GM23338 (cell line): ENCODE results near the gene GSC2. TPM values are rescaled to one million over a fixed set of nuclear protein-coding genes. Genes with fewer than 3 reads are reported as not detected.

Source experiments
- ATAC-seq: fragments of 200-7000 bp; cut with Tn5 transposase; 3 replicates; pipeline ENCODE4 v1.9.1; 2020
- DNase-seq: peaks from one replicate; pipeline ENCODE4 v3.0.0-alpha.2; 2015; ENCODE audit warnings: low spot score
- H2AFZ ChIP-seq: fragments of 200-600 bp; sonication (generic); 2 replicates; pipeline ENCODE4 v1.8.0; 2016; ENCODE audit warnings: antibody characterized with exemption, mild to moderate bottlenecking, moderate library complexity
- H3F3A ChIP-seq: fragments of 200-600 bp; sonication (generic); replicated peaks from 2 replicates; pipeline ENCODE4 v1.8.0; 2017; ENCODE audit warnings: antibody characterized with exemption, mixed run types, low read depth
- H3K27ac ChIP-seq: fragments of 200-600 bp; sonication (generic); 2 replicates; pipeline ENCODE4 v1.6.1; 2016; ENCODE audit warnings: low read depth
- H3K27me3 ChIP-seq: fragments of 200-600 bp; sonication (generic); 2 replicates; pipeline ENCODE4 v1.8.0; 2016; ENCODE audit warnings: mild to moderate bottlenecking, mixed run types, moderate library complexity; ENCODE audit not compliant: insufficient read depth
- H3K36me3 ChIP-seq: fragments of 200-600 bp; sonication (generic); 2 replicates; pipeline ENCODE4 v1.8.0; 2016; ENCODE audit warnings: mild to moderate bottlenecking; ENCODE audit not compliant: insufficient read depth
- H3K4me1 ChIP-seq: fragments of 200-600 bp; sonication (generic); 2 replicates; pipeline ENCODE4 v1.8.0; 2016; ENCODE audit warnings: mild to moderate bottlenecking, moderate library complexity; ENCODE audit not compliant: insufficient read depth
- H3K4me2 ChIP-seq: fragments of 200-600 bp; sonication (generic); 2 replicates; pipeline ENCODE4 v1.7.1; 2017; ENCODE audit warnings: mixed run types
- H3K4me3 ChIP-seq: fragments of 200-600 bp; sonication (generic); 2 replicates; pipeline ENCODE4 v1.6.1; 2016; ENCODE audit warnings: mixed run types
- H3K79me2 ChIP-seq: fragments of 200-600 bp; sonication (generic); replicated peaks from 2 replicates; pipeline ENCODE4 v1.8.0; 2017; ENCODE audit warnings: mild to moderate bottlenecking; ENCODE audit not compliant: insufficient read depth
- H3K9me2 ChIP-seq: fragments of 200-600 bp; sonication (generic); 2 replicates; pipeline ENCODE4 v1.8.0; 2017; ENCODE audit not compliant: insufficient read depth
- H4K20me1 ChIP-seq: fragments of 200-600 bp; sonication (generic); replicated peaks from 2 replicates; pipeline ENCODE4 v1.8.0; 2017; ENCODE audit warnings: mild to moderate bottlenecking; ENCODE audit not compliant: insufficient read depth
- H3K27ac Mint-ChIP-seq: 2 replicates; pipeline ENCODE4 v1.8.0; 2020; ENCODE audit warnings: inconsistent platforms, mild to moderate bottlenecking, moderate library complexity, mixed read lengths
- H3K27me3 Mint-ChIP-seq: 3 replicates; pipeline ENCODE4 v1.8.0; 2022; ENCODE audit warnings: low read depth, mild to moderate bottlenecking, moderate library complexity, mixed read lengths, inconsistent platforms; ENCODE audit not compliant: insufficient read depth, poor library complexity
- H3K36me3 Mint-ChIP-seq: 3 replicates; pipeline ENCODE4 v1.8.0; 2021; ENCODE audit warnings: low read depth, mild to moderate bottlenecking, inconsistent platforms, moderate library complexity, mixed read lengths
- H3K4me1 Mint-ChIP-seq: 3 replicates; pipeline ENCODE4 v1.8.0; 2020; ENCODE audit warnings: mild to moderate bottlenecking, inconsistent platforms, mixed read lengths
- H3K4me3 Mint-ChIP-seq: 3 replicates; pipeline ENCODE4 v1.8.0; 2021; ENCODE audit warnings: moderate library complexity, mild to moderate bottlenecking, inconsistent platforms, mixed read lengths
- H3K9me3 Mint-ChIP-seq: 3 replicates; pipeline ENCODE4 v1.8.0; 2020; ENCODE audit warnings: moderate library complexity, mild to moderate bottlenecking, inconsistent platforms, mixed read lengths
- CREB1 ChIP-seq: fragments of 250-450 bp; sonication (Bioruptor Pico); IDR thresholded peaks from 2 replicates; pipeline ENCODE4 v1.5.0; 2020; ENCODE audit warnings: low read depth, mild to moderate bottlenecking, moderate library complexity
- ETS1 ChIP-seq: IDR thresholded peaks from 2 replicates; pipeline ENCODE4 v1.6.1; 2016; ENCODE audit warnings: antibody characterized with exemption
- EZH2 ChIP-seq: fragments of 200-600 bp; sonication (generic); IDR thresholded peaks from one replicate; pipeline ENCODE4 v1.8.0; 2017; ENCODE audit warnings: antibody characterized with exemption, mild to moderate bottlenecking, low read depth; ENCODE audit not compliant: unreplicated experiment
- EZH2phosphoT487 ChIP-seq: fragments of 200-600 bp; sonication (generic); IDR thresholded peaks from one replicate; pipeline ENCODE4 v1.8.1; 2018; ENCODE audit warnings: antibody characterized with exemption; ENCODE audit not compliant: unreplicated experiment
- JUNB ChIP-seq: IDR thresholded peaks from one replicate; pipeline ENCODE4 v1.6.1; 2016; ENCODE audit warnings: antibody characterized with exemption; ENCODE audit not compliant: unreplicated experiment
- NANOG ChIP-seq: IDR thresholded peaks from 2 replicates; pipeline ENCODE4 v1.6.1; 2016; ENCODE audit warnings: antibody characterized with exemption, borderline replicate concordance
- POLR2AphosphoS5 ChIP-seq: IDR thresholded peaks from 2 replicates; pipeline ENCODE4 v1.6.1; 2016; ENCODE audit warnings: antibody characterized with exemption, low read depth
- STAT1 ChIP-seq: IDR thresholded peaks from one replicate; pipeline ENCODE4 v1.6.1; 2016; ENCODE audit warnings: antibody characterized with exemption; ENCODE audit not compliant: unreplicated experiment
- ZNF331 ChIP-seq: fragments of 250-450 bp; sonication (Bioruptor Pico); IDR thresholded peaks from 2 replicates; pipeline ENCODE4 v1.5.0; 2020; ENCODE audit warnings: low read depth, mild to moderate bottlenecking, moderate library complexity
- polyA plus RNA-seq: library from polyadenylated mRNA; unstranded; fragments of >200 nt; fragmentation: Nextera tagmentation; extraction: Ambion mirVana; gene quantifications from 2 replicates; pipeline ENCODE4 v1.2.1, GENCODE V29; 2016
- total RNA-seq: library from RNA; depleted of rRNA; stranded (reverse); fragments of >200 nt; shearing (Covaris generic); gene quantifications from 2 replicates; pipeline ENCODE4 v1.2.3, GENCODE V29; 2014
- TF ChIP-seq, protein P1 (sequence below): IDR thresholded peaks from one replicate; pipeline ENCODE4 v1.6.1; 2018; ENCODE audit warnings: antibody characterized with exemption; ENCODE audit not compliant: unreplicated experiment
- TF ChIP-seq, protein P2 (sequence below), 2 experiments: fragments of 200-600 bp in 1 of 2; sonication (generic) in 1 of 2; conservative IDR thresholded peaks; 2 replicates each; pipeline versions ENCODE4 v1.5.1 to v1.6.1; 2016 to 2017; ENCODE audit warnings: antibody characterized with exemption in 2 of 2, low read depth in 2 of 2, mild to moderate bottlenecking in 2 of 2, moderate library complexity in 1 of 2

Gene GSC2
- total and polyA plus RNA-seq, 2 experiments from 2014 or later = not detected

DNA sequence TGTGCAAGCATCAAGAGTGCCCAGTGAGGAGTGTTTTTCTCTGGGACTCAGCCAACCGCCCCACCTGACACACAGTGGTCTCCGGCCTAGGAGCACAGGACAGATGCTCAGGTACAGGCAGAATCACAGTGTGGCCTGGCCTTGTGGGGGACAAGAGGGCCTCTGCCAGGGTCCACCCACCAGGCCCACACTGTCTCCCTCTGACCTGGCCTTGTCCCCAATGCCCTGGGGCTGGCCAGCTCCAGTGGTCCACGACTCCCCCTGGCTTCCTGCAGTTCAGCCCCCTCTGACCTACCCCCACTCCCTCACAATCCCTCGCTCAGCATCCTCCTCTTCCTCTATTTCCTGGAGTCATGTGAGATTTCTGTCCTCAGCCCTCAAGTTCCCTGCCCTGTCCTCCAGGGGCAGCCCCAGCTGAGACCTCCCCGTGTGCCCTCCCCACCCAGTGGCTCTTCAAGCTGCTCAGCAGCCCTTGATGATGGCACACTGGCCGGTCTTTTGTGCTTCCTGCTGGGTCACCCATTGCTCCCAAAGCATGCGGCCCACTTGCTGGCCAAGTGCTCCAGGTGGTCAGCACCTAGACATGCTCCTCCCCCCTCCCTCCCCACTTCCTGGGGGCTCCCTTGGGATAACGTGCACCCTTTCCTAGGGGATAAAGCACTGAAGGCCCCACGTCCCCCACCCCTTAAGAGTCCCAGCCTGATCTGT lies 17.2 kb downstream of the GSC2 start (continued):
- TF ChIP-seq, protein P1, sequence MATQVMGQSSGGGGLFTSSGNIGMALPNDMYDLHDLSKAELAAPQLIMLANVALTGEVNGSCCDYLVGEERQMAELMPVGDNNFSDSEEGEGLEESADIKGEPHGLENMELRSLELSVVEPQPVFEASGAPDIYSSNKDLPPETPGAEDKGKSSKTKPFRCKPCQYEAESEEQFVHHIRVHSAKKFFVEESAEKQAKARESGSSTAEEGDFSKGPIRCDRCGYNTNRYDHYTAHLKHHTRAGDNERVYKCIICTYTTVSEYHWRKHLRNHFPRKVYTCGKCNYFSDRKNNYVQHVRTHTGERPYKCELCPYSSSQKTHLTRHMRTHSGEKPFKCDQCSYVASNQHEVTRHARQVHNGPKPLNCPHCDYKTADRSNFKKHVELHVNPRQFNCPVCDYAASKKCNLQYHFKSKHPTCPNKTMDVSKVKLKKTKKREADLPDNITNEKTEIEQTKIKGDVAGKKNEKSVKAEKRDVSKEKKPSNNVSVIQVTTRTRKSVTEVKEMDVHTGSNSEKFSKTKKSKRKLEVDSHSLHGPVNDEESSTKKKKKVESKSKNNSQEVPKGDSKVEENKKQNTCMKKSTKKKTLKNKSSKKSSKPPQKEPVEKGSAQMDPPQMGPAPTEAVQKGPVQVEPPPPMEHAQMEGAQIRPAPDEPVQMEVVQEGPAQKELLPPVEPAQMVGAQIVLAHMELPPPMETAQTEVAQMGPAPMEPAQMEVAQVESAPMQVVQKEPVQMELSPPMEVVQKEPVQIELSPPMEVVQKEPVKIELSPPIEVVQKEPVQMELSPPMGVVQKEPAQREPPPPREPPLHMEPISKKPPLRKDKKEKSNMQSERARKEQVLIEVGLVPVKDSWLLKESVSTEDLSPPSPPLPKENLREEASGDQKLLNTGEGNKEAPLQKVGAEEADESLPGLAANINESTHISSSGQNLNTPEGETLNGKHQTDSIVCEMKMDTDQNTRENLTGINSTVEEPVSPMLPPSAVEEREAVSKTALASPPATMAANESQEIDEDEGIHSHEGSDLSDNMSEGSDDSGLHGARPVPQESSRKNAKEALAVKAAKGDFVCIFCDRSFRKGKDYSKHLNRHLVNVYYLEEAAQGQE = no peak
- TF ChIP-seq, protein P2, sequence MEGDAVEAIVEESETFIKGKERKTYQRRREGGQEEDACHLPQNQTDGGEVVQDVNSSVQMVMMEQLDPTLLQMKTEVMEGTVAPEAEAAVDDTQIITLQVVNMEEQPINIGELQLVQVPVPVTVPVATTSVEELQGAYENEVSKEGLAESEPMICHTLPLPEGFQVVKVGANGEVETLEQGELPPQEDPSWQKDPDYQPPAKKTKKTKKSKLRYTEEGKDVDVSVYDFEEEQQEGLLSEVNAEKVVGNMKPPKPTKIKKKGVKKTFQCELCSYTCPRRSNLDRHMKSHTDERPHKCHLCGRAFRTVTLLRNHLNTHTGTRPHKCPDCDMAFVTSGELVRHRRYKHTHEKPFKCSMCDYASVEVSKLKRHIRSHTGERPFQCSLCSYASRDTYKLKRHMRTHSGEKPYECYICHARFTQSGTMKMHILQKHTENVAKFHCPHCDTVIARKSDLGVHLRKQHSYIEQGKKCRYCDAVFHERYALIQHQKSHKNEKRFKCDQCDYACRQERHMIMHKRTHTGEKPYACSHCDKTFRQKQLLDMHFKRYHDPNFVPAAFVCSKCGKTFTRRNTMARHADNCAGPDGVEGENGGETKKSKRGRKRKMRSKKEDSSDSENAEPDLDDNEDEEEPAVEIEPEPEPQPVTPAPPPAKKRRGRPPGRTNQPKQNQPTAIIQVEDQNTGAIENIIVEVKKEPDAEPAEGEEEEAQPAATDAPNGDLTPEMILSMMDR (conservative IDR thresholded peaks at IDR 0.05; ENCODE audit: low read depth in 2 of 2) = no peak
- no peak for TF ChIP-seq STAT1
- TF ChIP-seq POLR2AphosphoS5 = no peak
- TF ChIP-seq CREB1 (CRISPR knock-in tag) = no peak
- no peak for TF ChIP-seq ZNF331 (CRISPR knock-in tag)
- no peak for TF ChIP-seq EZH2
- no peak for TF ChIP-seq ETS1
- no peak for TF ChIP-seq EZH2phosphoT487

GRCh38 chr22:19132153-19132552 lies 17.9 kb downstream of the GSC2 start:
- Histone ChIP-seq H4K20me1 (no peaks in the 10 kb centered on the region), H3K79me2 (no peaks in the 10 kb centered on the region), H3F3A (no peaks in the 10 kb centered on the region), H3K4me2 (no peak overlapping the region), H3K4me1 (no peaks in the 10 kb centered on the region), H3K27ac (no peak overlapping the region), H3K27me3 (no peaks in the 10 kb centered on the region), H3K9me2 (no peaks in the 10 kb centered on the region), H2AFZ (no peak overlapping the region), H3K36me3 (no peaks in the 10 kb centered on the region), H3K4me3 (no peak overlapping the region)
- H3K9me3 Mint-ChIP-seq = no peaks in the 10 kb centered on the region
- H3K27ac Mint-ChIP-seq = no peak overlapping the region
- H3K36me3 Mint-ChIP-seq = peaks cover 35% of the 10 kb centered on the region
- H3K27me3 Mint-ChIP-seq = peaks cover 12% of the 10 kb centered on the region
- H3K4me3 Mint-ChIP-seq = no peak overlapping the region
- peaks cover 7% of the 10 kb centered on the region; the same call in 1 of the 3 replicates for H3K4me1 Mint-ChIP-seq
- no peak for ATAC-seq
- no peak for DNase-seq
- TF ChIP-seq ZNF331 (CRISPR knock-in tag) (no peak), NANOG (no peak), JUNB (no peak), CREB1 (CRISPR knock-in tag) (no peak), EZH2 (no peak), POLR2AphosphoS5 (no peak)
- TF ChIP-seq, protein P2 (conservative IDR thresholded peaks at IDR 0.05; ENCODE audit: low read depth in 2 of 2) = no peak
